GM12892 (cell line): ENCODE results near the gene SHISA7.

Experiments
- DNase-seq: peaks from one replicate; pipeline ENCODE4 v3.0.0; 2011; ENCODE audit not compliant: insufficient read length
- FAIRE-seq: peaks from 2 replicates; lab custom pipeline; 2011; peaks lifted over from hg19 to GRCh38; lab: Jason Lieb, UNC
- POLR2A ChIP-seq: IDR thresholded peaks from 2 replicates; pipeline ENCODE4 v1.6.1; 2011; ENCODE audit warnings: low read depth, low read length, control low read depth
- POLR2AphosphoS5 ChIP-seq: IDR thresholded peaks from 2 replicates; pipeline ENCODE4 v1.6.1; 2011; ENCODE audit warnings: low read depth, low read length, control low read depth
- TAF1 ChIP-seq: IDR thresholded peaks from 2 replicates; pipeline ENCODE4 v1.6.1; 2011; ENCODE audit warnings: low read depth, mild to moderate bottlenecking, control low read depth, low read length, borderline replicate concordance

Gene SHISA7

DNA sequence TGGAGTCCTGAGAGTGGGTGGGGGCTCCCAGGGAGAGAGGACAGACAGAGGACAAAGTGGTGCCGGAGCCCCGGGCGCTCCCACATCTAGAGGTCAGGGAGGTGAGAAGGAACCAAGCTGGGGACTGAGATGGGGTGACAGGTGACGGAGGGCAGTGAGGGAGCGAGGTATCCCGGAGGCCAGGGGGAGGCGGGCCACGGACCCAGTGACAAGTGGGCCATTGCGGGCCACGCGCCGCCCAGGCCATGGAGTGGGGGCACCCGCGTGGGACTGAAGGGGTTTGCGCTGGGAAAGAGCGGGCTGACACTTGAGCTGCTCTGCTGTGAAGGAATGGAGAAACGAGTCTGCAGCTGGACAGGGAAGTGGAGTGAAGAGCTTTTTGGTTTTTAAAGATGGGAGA lies 35.9 kb upstream of the SHISA7 start:
- FAIRE-seq (no peak), DNase-seq (no peak)
- TF ChIP-seq POLR2A, result no peak

DNA sequence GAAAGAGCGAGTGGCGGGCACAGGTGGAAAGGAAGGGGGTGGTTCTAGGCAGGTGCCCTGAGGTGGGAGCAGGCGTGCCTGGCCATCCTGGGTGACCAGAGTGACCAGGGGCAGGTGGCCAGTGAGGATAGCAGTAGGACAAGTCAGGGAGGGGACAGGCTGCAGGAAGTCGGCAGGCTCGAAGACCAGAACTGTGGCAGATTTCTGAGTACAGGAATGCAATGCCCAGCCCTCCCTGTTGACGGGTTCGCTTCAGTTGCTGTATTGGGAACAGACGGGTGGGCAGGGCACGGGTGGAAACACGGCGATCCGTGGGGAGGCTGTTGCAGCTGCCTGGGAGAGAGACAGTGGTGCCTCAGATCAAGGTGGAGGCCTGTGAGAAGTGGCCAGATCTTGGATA lies 35.3 kb upstream of the SHISA7 start:
- TF ChIP-seq TAF1 (no peak), POLR2AphosphoS5 (no peak), POLR2A (no peak)
- FAIRE-seq, result no peak
- no peak for DNase-seq

DNA sequence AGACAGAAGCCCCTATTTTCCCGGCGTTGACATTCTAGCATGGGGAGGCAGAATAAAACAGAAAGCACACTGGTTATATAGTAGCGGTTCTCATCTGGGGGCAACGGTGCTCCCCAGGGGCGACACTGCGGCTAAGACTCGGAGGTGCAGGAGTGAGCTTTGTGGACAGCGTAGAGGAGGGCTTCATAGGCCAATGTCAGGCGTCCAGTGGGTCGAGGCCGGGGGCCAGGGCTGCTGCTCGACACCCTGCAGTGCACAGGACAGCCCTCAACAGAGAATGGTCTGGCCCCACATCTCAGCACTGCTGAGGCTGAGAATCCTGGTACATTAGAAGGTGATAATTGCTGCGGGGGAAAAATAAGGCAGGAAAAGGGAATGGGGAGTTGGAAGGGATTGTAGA lies 34.8 kb upstream of the SHISA7 start:
- no peak for TF ChIP-seq POLR2AphosphoS5
- TF ChIP-seq POLR2A, result no peak
- no peak for TF ChIP-seq TAF1
- FAIRE-seq (no peak), DNase-seq (no peak)

DNA sequence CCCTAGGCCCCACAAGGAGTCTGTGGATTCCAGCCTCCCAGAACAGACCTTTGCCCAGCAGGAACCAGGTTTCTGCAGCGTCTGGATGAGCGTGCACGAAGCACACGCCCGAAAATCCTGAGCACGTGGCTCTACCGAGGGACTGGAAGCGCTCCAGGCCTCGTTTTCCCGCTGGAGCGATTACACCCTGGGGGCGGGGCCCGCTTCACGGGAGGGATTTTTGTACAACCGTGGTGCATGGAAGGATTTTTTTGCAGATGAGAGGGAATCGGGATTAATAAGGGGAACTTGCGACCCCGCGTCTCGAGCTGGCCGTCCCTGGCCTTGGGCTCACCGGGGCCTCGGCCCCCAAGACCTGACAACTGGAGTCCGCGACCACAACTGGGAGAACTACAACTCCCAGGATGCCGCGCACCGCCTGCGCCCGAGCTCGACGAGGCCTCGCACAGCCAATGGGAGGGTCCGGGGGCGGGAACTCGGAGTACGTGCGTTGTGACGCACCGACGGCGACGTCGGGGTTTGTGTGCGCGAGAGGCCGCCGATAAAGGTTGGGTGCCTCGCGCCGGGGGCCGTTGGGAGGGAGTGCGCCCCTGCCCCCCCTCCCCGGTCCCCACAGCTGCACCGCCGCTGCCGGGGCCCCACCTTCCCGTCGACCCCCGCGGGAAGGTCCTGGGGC lies 33.1 kb upstream of the SHISA7 start, which contains the start of gene ZNF628:
Gene ZNF628, plus strand, starts transcription at position 518 of the 676 bp plus-strand sequence. CDS start 3,294 bp downstream, outside the sequence.
- TF ChIP-seq TAF1 (no peak), POLR2A (peak; percentile 48; the same call in 1 of the 2 replicates), POLR2AphosphoS5 (no peak)
- peak; percentile 93 for FAIRE-seq
- peak; percentile 100 for DNase-seq

DNA sequence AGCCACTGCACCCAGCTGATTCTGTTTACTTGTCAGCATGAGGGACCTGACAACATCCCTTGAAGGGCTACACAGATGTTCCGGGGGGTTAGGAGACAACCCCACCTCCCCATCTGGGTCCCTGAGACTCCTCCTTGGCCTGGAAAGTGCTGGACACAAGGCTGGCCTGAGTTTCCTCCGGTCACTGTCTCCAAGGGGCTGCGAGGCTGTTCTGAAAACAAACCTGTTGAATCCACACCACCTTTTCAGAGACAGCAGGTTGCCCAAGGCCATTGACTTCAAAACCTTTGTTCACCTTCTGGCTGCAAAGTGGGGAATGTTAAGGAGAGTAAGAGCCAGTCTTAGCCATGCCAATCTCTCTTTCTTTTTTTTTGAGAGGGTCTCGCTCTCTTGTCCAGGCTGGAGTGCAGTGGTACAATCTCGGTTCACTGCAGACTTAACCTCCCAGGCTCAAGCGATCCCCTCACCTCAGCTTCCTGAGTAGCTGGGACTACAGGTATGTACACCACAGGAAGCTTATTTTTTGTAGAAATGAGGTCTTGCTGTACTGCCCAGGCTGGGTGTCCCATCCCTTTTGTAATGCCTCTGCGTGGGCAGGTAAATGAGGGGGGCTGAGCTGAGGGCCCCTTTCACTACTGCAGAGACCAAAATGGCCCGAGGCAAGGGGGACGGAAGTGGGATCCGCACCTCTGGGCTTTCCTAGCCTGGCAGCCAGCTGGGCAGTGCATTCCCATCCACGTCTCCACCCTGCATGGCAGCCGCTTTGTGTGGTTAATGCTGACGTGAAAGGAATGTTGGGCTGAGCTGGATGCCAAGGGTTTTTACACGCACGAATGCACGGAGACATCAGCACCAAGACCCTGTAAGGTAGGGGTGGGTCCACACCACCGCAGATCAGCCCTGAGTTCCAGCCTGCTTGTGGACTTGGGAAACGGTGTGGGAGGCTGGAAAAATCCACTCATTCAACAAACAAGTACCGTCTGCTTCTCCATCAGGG lies 31.5 kb upstream of the SHISA7 start:
- FAIRE-seq (no peak), DNase-seq (no peak)
- TF ChIP-seq POLR2A, result no peak
- TF ChIP-seq POLR2AphosphoS5, result no peak
- no peak for TF ChIP-seq TAF1

DNA sequence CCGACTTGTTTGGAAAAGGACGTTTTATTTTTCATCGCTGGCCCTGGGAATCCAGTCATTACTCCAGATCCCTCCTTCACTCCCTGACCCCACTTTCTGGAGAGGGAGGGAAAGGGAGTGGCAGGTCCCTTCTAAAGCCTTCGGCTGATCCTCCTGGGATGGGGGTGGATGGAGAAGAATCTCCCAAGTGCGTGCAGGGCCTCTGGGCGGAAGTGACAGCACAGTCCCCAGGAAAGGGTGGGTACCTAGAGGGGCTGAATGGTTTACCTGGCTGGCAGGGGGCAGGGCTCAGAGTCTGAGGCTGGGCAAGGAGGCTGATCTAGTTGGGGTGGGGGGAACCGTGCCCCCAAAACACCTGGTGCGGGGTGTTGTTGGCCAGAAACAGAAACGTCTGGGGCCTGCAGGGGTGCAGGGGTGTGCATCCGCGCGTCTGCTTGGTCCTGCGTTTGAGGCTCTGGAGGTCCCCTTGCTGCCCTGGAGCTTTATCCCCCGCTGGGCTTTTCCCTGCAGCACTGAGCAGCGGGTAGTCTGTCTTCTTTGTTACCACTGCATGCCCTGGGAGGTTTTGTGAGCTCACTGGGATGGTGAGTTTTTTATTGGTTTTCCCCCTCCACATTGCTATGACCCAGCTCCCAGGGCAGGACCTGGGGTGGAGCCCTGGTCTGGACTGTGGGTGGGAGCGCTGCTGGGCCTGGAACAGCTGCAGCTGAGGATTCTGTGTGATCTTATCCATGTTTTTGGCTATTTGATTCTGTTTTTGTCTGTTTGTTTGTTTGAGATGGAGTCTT lies 30.3 kb upstream of the SHISA7 start:
- TF ChIP-seq POLR2A, result no peak
- TF ChIP-seq POLR2AphosphoS5, result no peak
- no peak for TF ChIP-seq TAF1
- FAIRE-seq, result no peak
- DNase-seq, result no peak

DNA sequence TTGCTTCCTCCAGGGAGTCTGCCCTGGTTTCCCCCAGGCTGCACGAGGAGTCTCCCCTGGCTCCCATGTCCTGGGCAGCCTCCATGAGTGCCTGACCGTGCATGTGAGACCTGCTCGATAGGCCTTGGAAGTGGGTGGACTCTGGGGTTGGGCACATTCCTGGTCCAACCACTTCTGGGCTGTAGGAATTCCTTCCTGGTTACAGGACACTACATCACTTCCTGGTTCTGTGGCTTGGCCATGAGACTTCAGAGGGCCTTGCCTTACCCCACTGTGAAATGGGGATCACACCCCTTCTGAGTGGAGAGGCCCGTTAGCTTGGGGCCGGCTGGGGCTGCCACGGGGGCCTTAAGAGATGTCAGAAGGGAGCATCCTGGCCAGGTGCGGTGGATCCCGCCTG lies 29.4 kb upstream of the SHISA7 start:
- DNase-seq, result no peak
- FAIRE-seq, result no peak
- TF ChIP-seq POLR2A (no peak), POLR2AphosphoS5 (no peak), TAF1 (no peak)

DNA sequence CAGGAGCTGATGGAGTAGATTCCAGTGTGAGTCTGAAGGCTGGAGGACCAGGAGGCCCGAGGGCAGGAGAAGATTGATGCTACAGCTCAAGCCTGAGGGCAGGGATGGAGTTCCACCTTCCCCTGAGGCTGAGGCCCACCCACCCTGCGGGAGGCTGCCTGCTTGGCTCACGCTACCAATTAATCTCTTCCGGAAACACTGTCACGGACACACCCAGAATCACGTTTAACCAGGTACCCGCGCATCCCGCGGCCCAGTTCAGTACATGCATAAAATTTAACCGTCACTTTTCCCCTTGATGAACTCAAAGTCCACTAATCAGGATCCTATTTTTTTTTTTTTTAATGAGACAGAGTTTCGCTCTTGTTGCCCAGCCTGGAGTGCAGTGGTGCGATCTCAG lies 28.2 kb upstream of the SHISA7 start:
- DNase-seq, result no peak
- TF ChIP-seq TAF1, result no peak

DNA sequence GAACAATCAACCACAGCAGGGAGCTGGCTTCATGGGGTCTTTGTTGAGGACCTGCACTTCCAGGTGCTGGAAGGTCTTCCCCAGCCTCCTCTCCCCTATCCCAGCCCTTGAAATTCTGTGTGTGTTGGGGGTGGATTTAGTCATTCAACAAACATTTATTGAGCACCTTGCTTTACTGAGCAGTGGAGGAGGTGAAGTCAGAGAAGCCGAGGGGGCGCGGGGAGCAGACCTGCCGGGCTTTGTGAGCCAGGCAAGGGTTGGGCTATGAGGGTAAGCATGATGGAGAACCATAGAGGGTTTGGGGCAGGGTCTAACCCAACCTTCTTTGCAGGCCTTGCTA lies 24.9 kb upstream of the SHISA7 start:
- DNase-seq, result no peak
- no peak for FAIRE-seq
- TF ChIP-seq POLR2A, result no peak
- TF ChIP-seq POLR2AphosphoS5, result no peak
- no peak for TF ChIP-seq TAF1

More for the DNA sequence above, 28.2 kb upstream of the SHISA7 start:
- no peak for FAIRE-seq

DNA sequence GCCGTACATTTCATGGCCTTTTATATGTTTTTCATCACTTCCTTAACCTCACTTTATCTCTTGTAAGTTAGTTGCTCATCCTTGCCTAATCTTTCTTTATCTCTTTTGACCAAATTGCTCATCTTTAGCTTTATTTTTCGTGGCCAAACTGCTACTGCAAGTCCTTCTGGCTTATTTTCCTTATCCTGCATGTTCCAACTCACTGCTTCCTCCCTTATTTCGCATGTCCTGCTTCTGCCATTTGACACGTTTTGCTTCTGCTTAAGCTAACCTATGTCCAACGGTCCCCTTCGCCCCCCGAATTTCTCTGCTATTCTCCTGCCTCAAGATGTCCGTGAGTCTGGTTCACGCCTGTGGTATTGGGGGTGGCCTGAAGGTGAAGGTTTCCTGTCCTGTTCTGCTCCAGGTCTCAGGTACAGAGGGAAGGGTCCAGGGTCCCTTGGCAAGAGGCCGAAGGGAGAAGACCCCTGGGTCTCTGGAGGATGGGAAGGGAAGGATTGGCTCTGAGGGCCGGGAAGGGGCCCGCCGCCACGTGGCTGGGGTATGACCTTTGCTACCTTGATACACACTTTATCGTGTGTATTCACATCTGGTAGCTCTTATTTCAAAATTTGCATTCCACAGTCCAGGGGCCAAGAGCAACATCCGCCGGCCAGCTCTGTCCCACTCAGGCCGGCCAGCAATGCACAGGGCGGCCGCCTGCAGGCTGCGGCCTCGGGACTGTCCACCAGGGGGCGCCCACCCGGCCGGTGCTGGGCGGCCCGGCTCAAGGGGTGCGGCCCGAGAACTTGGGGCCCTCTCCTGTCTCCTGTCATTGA lies 24.3 kb upstream of the SHISA7 start:
- DNase-seq (peak; percentile 90), FAIRE-seq (peak; percentile 14)
- no peak for TF ChIP-seq POLR2AphosphoS5
- no peak for TF ChIP-seq TAF1
- TF ChIP-seq POLR2A, result no peak

DNA sequence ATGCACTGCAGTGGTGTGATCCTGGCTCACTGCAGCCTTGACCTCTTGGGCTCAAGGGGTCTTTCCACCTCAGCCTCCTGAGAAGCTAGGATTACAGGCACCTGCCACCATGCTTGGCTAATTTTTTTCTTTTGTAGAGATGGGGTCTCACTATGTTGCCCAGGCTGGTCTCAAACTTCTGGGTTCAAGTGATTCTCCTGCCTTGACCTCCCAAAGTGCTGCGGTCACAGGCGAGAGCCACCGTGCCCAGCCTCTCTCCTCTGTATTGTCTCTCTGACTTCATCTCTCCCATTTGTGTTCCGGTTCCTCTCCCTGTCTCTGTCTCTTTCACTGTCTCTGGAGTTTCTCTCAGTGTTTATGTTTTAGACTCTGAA lies 23.1 kb upstream of the SHISA7 start:
- DNase-seq (no peak), FAIRE-seq (no peak)
- no peak for TF ChIP-seq POLR2AphosphoS5
